ENCODE data around the gene NPAS3. TPM values are rescaled to one million over a fixed set of nuclear protein-coding genes. Genes with fewer than 3 reads are reported as not detected.

NPAS3 gene
- total RNA-seq (not detected), polyA plus RNA-seq (not detected)

GRCh38 chr14:32938719-32939253 lies at the start of gene NPAS3:
Gene NPAS3 (plus strand): TSS chr14:32938879.
- no peaks in the 10 kb centered on the region for H3K36me3 ChIP-seq (ENCODE audit: insufficient read depth, low read length)
- Mint-ChIP-seq H3K4me1 (peaks cover 5 to 27% (median 18%) of the 10 kb centered on the region in 4 donors), H3K36me3 (peaks cover 1 to 3% of the 10 kb centered on the region in 2 donors), H3K27me3 (peaks cover 41% of the 10 kb centered on the region in 2 donors), H3K27ac (peak within 1 kb of the TSS in 2 of 7 donors; percentile 17 to 65), H3K9me3 (peaks cover 0 to 2% (median 0%) of the 10 kb centered on the region in 8 donors), H3K4me3 (peak within 1 kb of the TSS; percentile 79 to 91 (median 85))
- no peak within 1 kb of the TSS for H3K27ac ChIP-seq (ENCODE audit: low read depth, low read length)
- H3K27me3 ChIP-seq (ENCODE audit: insufficient read depth, low read length): peaks cover 39% of the 10 kb centered on the region
- no peak for DNase-seq
- H3K4me1 ChIP-seq (ENCODE audit: insufficient read depth, low read length): peaks cover 11% of the 10 kb centered on the region
- H3K4me3 ChIP-seq (ENCODE audit: low read length in 2 of 2): no peak within 1 kb of the TSS
- H3K9me3 ChIP-seq (ENCODE audit: control insufficient read depth in 1 of 2, low read length in 2 of 2): no peaks in the 10 kb centered on the region
- intact Hi-C loops (cut with micrococcal nuclease): no loop called here
- ChIA-PET POLR2A (ENCODE audit: partially characterized antibody) (no interaction called here), CTCF (ENCODE audit: partially characterized antibody) (no interaction called here)

DNA sequence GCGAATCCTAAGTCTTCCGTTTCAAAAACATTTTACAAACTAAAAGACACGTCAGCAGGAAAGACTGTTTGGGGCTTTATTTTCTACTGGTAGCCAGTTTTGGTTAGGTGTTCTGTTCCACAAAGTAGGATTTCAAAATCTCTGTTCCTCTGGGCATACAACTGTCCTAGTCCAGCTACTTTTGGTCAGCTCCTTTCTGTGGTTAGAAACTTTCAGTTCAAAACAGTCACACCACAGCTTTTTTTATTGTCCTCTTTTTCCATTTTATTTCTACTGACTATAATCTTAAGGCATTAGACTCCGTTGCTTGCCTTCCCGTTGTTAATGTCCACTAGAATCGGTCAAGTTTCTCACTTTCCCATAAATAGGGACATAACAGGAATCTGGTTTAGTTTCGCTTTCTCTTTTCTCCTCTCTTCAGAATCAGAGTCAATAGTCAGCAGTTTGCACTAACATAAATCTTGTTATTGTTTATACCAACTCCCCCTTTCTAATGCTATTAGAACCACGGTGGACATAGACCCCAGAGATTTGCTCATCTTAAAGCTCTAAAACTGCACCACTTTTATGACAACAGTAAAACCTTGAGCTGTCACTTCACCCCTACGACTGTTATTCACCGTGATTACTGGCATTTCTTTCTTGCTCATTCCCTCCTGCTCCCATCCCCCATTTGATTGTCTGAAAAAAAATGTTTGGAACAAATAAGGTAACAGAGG lies 41.5 kb upstream of the NPAS3 start:
- H3K27ac Mint-ChIP-seq: peak overlapping the region in 3 of 7 donors; percentile 18 to 78 (median 27)
- no peaks in the 10 kb centered on the region for H3K36me3 Mint-ChIP-seq
- intact Hi-C loops (cut with micrococcal nuclease): no loop called here
- no peak for DNase-seq
- Histone ChIP-seq H3K36me3 (ENCODE audit: insufficient read depth, low read length) (no peaks in the 10 kb centered on the region), H3K4me1 (ENCODE audit: insufficient read depth, low read length) (no peaks in the 10 kb centered on the region), H3K9me3 (ENCODE audit: control insufficient read depth in 1 of 2, low read length in 2 of 2) (no peaks in the 10 kb centered on the region), H3K27me3 (ENCODE audit: insufficient read depth, low read length) (no peaks in the 10 kb centered on the region), H3K27ac (ENCODE audit: low read depth, low read length) (no peak overlapping the region), H3K4me3 (ENCODE audit: low read length in 2 of 2) (peak overlapping the region; percentile 29 to 57)
- H3K9me3 Mint-ChIP-seq: no peaks in the 10 kb centered on the region
- ChIA-PET CTCF (ENCODE audit: partially characterized antibody) (interaction anchor here (1.2 kb wide), 1 partner anchor 9 kb away, joined by 3 read pairs; no protein-coding TSS in a partner anchor), POLR2A (ENCODE audit: partially characterized antibody) (no interaction called here)
- peak overlapping the region; percentile 40 to 84 (median 76) for H3K4me3 Mint-ChIP-seq
- no peaks in the 10 kb centered on the region for H3K27me3 Mint-ChIP-seq
- peaks cover 2 to 8% (median 4%) of the 10 kb centered on the region in 4 donors for H3K4me1 Mint-ChIP-seq

DNA sequence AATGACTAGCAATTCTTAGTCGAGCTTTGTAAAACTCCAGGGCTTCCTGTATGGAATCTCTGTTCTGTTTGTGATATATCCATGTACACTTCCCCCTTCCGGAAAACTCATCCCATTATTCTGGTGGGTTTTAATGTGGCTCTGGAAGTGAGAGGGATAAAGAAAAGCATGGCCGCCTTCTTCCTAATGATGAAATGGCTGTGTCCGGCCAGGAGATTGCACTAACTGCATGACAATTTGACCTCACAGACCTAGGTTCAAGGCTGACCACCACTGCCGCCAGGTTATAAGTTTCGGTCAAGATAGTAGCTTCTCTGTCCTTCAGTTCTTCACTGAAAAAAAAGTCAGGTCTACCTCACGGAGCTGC lies 41.0 kb upstream of the NPAS3 start:
- Histone ChIP-seq H3K9me3 (ENCODE audit: control insufficient read depth in 1 of 2, low read length in 2 of 2) (no peaks in the 10 kb centered on the region), H3K4me3 (ENCODE audit: low read length in 2 of 2) (peak overlapping the region; percentile 29 to 57), H3K36me3 (ENCODE audit: insufficient read depth, low read length) (no peaks in the 10 kb centered on the region), H3K27me3 (ENCODE audit: insufficient read depth, low read length) (no peaks in the 10 kb centered on the region), H3K4me1 (ENCODE audit: insufficient read depth, low read length) (no peaks in the 10 kb centered on the region), H3K27ac (ENCODE audit: low read depth, low read length) (no peak overlapping the region)
- Mint-ChIP-seq H3K36me3 (no peaks in the 10 kb centered on the region), H3K27ac (peak overlapping the region in 1 of 7 donors; percentile 38), H3K27me3 (no peaks in the 10 kb centered on the region), H3K4me3 (peak overlapping the region in 7 of 8 donors; percentile 40 to 84 (median 74)), H3K9me3 (no peaks in the 10 kb centered on the region), H3K4me1 (peaks cover 2 to 8% (median 4%) of the 10 kb centered on the region in 4 donors)
- ChIA-PET CTCF (ENCODE audit: partially characterized antibody) (interaction anchor here (1.2 kb wide), 1 partner anchor 9 kb away, joined by 3 read pairs; no protein-coding TSS in a partner anchor), POLR2A (ENCODE audit: partially characterized antibody) (no interaction called here)
- DNase-seq: no peak
- intact Hi-C loops (cut with micrococcal nuclease): no loop called here

DNA sequence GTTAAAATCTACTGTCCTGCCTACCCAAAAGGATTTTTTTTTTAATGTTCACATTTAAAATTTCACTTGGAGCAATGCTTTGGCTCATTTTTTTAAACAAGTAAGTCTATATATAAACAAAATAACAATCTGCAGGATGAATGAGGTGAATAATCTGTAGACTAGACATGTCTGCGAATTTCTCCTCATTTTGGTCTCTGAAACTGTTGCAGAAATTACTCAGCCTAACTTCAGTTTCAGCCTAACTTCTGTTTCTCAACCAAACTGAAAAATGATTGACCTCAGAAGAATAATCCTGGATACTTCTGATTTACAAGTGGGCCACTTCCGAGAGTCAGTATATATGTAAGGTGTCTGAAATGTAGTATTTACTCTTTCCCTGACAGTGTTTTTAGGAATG lies 39.8 kb upstream of the NPAS3 start:
- Mint-ChIP-seq H3K27ac (no peak overlapping the region), H3K4me1 (peaks cover 2 to 8% (median 4%) of the 10 kb centered on the region in 4 donors), H3K27me3 (no peaks in the 10 kb centered on the region), H3K36me3 (no peaks in the 10 kb centered on the region), H3K4me3 (no peak overlapping the region), H3K9me3 (no peaks in the 10 kb centered on the region)
- ChIA-PET POLR2A (ENCODE audit: partially characterized antibody) (no interaction called here), CTCF (ENCODE audit: partially characterized antibody) (no interaction called here)
- no peak for DNase-seq
- no peaks in the 10 kb centered on the region for H3K9me3 ChIP-seq (ENCODE audit: control insufficient read depth in 1 of 2, low read length in 2 of 2)
- no peaks in the 10 kb centered on the region for H3K36me3 ChIP-seq (ENCODE audit: insufficient read depth, low read length)
- no peak overlapping the region for H3K27ac ChIP-seq (ENCODE audit: low read depth, low read length)
- intact Hi-C loops (cut with micrococcal nuclease): no loop called here
- H3K4me1 ChIP-seq (ENCODE audit: insufficient read depth, low read length): no peaks in the 10 kb centered on the region
- H3K27me3 ChIP-seq (ENCODE audit: insufficient read depth, low read length): no peaks in the 10 kb centered on the region
- no peak overlapping the region for H3K4me3 ChIP-seq (ENCODE audit: low read length in 2 of 2)

DNA sequence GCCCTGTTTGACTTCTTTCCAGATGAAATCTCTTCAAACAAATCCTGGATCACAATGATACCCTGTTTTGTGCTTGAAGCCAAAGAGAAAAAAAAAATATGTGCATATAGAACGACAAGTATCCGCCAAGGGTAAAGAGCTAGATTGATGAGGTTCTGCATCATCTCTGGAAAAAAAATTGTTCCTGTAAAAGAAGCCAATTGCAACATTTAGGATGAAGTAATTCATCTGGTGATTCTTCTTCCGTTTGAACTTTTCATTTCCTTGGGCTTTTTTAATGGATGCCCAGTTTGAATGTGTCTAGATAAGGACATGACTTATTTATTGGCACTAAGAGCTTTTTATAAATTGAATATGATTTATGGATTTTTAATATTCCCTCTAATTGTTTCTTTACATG lies 38.1 kb upstream of the NPAS3 start:
- H3K36me3 ChIP-seq (ENCODE audit: insufficient read depth, low read length): no peaks in the 10 kb centered on the region
- no peaks in the 10 kb centered on the region for H3K27me3 ChIP-seq (ENCODE audit: insufficient read depth, low read length)
- H3K27ac Mint-ChIP-seq: no peak overlapping the region
- H3K4me3 ChIP-seq (ENCODE audit: low read length in 2 of 2): no peak overlapping the region
- intact Hi-C loops (cut with micrococcal nuclease): no loop called here
- H3K27me3 Mint-ChIP-seq: no peaks in the 10 kb centered on the region
- H3K4me1 ChIP-seq (ENCODE audit: insufficient read depth, low read length): no peaks in the 10 kb centered on the region
- no peak overlapping the region for H3K4me3 Mint-ChIP-seq
- H3K27ac ChIP-seq (ENCODE audit: low read depth, low read length): no peak overlapping the region
- peaks cover 0 to 2% (median 0%) of the 10 kb centered on the region in 8 donors for H3K9me3 Mint-ChIP-seq
- POLR2A ChIA-PET (ENCODE audit: partially characterized antibody): no interaction called here
- no peak for DNase-seq
- no peaks in the 10 kb centered on the region for H3K36me3 Mint-ChIP-seq
- H3K9me3 ChIP-seq (ENCODE audit: control insufficient read depth in 1 of 2, low read length in 2 of 2): no peaks in the 10 kb centered on the region
- CTCF ChIA-PET (ENCODE audit: partially characterized antibody): no interaction called here
- peaks cover 2 to 8% (median 4%) of the 10 kb centered on the region in 4 donors for H3K4me1 Mint-ChIP-seq

DNA sequence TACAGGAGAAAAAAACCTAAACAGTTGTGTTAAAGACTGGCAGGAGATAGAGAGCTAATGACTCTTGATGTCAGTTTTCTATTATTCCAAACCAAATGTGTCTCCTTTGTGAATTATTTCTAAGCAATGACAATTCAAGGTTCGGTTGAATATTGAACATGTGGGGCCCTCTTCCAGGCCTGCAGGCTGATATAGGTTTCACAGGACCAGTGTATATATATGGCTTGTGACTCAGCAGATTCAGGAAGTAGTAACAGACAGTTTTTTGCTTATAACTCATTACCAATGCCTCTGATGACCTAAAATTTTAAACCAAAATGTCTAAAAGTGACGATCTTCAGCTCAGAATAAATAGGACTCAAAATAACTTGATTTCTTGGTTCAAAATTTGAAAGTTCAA lies 33.7 kb upstream of the NPAS3 start:
- Histone ChIP-seq H3K36me3 (ENCODE audit: insufficient read depth, low read length) (no peaks in the 10 kb centered on the region), H3K9me3 (ENCODE audit: control insufficient read depth in 1 of 2, low read length in 2 of 2) (no peaks in the 10 kb centered on the region), H3K4me3 (ENCODE audit: low read length in 2 of 2) (no peak overlapping the region), H3K27ac (ENCODE audit: low read depth, low read length) (no peak overlapping the region), H3K27me3 (ENCODE audit: insufficient read depth, low read length) (no peaks in the 10 kb centered on the region), H3K4me1 (ENCODE audit: insufficient read depth, low read length) (no peaks in the 10 kb centered on the region)
- peaks cover 0 to 4% (median 0%) of the 10 kb centered on the region in 8 donors for H3K9me3 Mint-ChIP-seq
- POLR2A ChIA-PET (ENCODE audit: partially characterized antibody): no interaction called here
- CTCF ChIA-PET (ENCODE audit: partially characterized antibody): no interaction called here
- no peak overlapping the region for H3K27ac Mint-ChIP-seq
- no peaks in the 10 kb centered on the region for H3K27me3 Mint-ChIP-seq
- no peaks in the 10 kb centered on the region for H3K4me1 Mint-ChIP-seq
- intact Hi-C loops (cut with micrococcal nuclease): no loop called here
- no peak overlapping the region for H3K4me3 Mint-ChIP-seq
- H3K36me3 Mint-ChIP-seq: no peaks in the 10 kb centered on the region
- DNase-seq: no peak

GRCh38 chr14:32906672-32907071 lies 32.0 kb upstream of the NPAS3 start:
- H3K4me3 ChIP-seq (ENCODE audit: low read length in 2 of 2): no peak overlapping the region
- CTCF ChIA-PET (ENCODE audit: partially characterized antibody): interaction anchor here (1.0 kb wide), 1 partner anchor 9 kb away, joined by 3 read pairs; no protein-coding TSS in a partner anchor
- Mint-ChIP-seq H3K4me1 (no peaks in the 10 kb centered on the region), H3K27me3 (no peaks in the 10 kb centered on the region), H3K9me3 (peaks cover 0 to 4% (median 0%) of the 10 kb centered on the region in 8 donors), H3K36me3 (no peaks in the 10 kb centered on the region), H3K27ac (no peak overlapping the region), H3K4me3 (no peak overlapping the region)
- intact Hi-C loops (cut with micrococcal nuclease): no loop called here
- H3K27me3 ChIP-seq (ENCODE audit: insufficient read depth, low read length): no peaks in the 10 kb centered on the region
- POLR2A ChIA-PET (ENCODE audit: partially characterized antibody): no interaction called here
- no peak overlapping the region for H3K27ac ChIP-seq (ENCODE audit: low read depth, low read length)
- no peak for DNase-seq
- H3K9me3 ChIP-seq (ENCODE audit: control insufficient read depth in 1 of 2, low read length in 2 of 2): no peaks in the 10 kb centered on the region
- H3K4me1 ChIP-seq (ENCODE audit: insufficient read depth, low read length): no peaks in the 10 kb centered on the region
- no peaks in the 10 kb centered on the region for H3K36me3 ChIP-seq (ENCODE audit: insufficient read depth, low read length)

All from CD4-positive, alpha-beta memory T cell (primary cell).